ENCODE measurements around the gene PPY. TPM values are rescaled to one million over a fixed set of nuclear protein-coding genes. Genes with fewer than 3 reads are reported as not detected.
"Not testable (repeated sequence)": the region's sequence is repeated elsewhere in the genome, so short reads cannot be mapped to it uniquely, and the experiment has no call there.

The PPY gene
- total RNA-seq, 1 donor from 2014 or later, result not detected

- intact Hi-C loops (cut with micrococcal nuclease), result no loop called here
- Mint-ChIP-seq H3K27ac (no peak overlapping the region), H3K4me1 (peaks cover 8% of the 10 kb centered on the region), H3K36me3 (ENCODE audit: low read depth) (no peaks in the 10 kb centered on the region), H3K9me3 (no peaks in the 10 kb centered on the region), H3K27me3 (peaks cover 23% of the 10 kb centered on the region), H3K4me3 (no peak overlapping the region)
- TF ChIP-seq CTCF (IDR thresholded peaks at IDR 0.05), result no peak
- no peak for ATAC-seq (ENCODE audit: low read depth)
- POLR2A ChIA-PET, result no interaction called here
- DNase-seq, result no peak
- CTCF ChIA-PET, result no interaction called here
Observed at GRCh38 chr17:43940630-43941029, 1.6 kb downstream of the PPY start.

GRCh38 chr17:43939886-43940285 is 2.4 kb downstream of the PPY start:
- TF ChIP-seq CTCF (IDR thresholded peaks at IDR 0.05), result no peak
- no peak for ATAC-seq (ENCODE audit: low read depth)
- intact Hi-C loops (cut with micrococcal nuclease), result loop anchor here (2.0 kb wide), 1 partner anchor 61 kb away; no protein-coding TSS in a partner anchor
- H3K4me1 Mint-ChIP-seq, result peaks cover 8% of the 10 kb centered on the region
- H3K36me3 Mint-ChIP-seq (ENCODE audit: low read depth), result no peaks in the 10 kb centered on the region
- H3K9me3 Mint-ChIP-seq, result no peaks in the 10 kb centered on the region
- POLR2A ChIA-PET, result no interaction called here
- H3K27ac Mint-ChIP-seq, result no peak overlapping the region
- H3K27me3 Mint-ChIP-seq, result peaks cover 20% of the 10 kb centered on the region
- no peak overlapping the region for H3K4me3 Mint-ChIP-seq
- no peak for DNase-seq
- CTCF ChIA-PET, result interaction anchor here (1.1 kb wide), 2 partner anchors 30 to 424 kb away, joined by 3 read pairs; partner anchors contain the start of gene FAM171A2

GRCh38 chr17:43939452-43939851 is 2.8 kb downstream of the PPY start:
- POLR2A ChIA-PET; H3K4me1 Mint-ChIP-seq; H3K27ac Mint-ChIP-seq; DNase-seq; ATAC-seq (ENCODE audit: low read depth); H3K4me3 Mint-ChIP-seq; H3K9me3 Mint-ChIP-seq; H3K36me3 Mint-ChIP-seq (ENCODE audit: low read depth): not testable (repeated sequence)
- CTCF ChIA-PET, result interaction anchor here (1.1 kb wide), 2 partner anchors 29 to 424 kb away, joined by 3 read pairs; partner anchors contain the start of gene FAM171A2
- H3K27me3 Mint-ChIP-seq, result peaks cover 20% of the 10 kb centered on the region
- intact Hi-C loops (cut with micrococcal nuclease), result loop anchor here (2.0 kb wide), 1 partner anchor 61 kb away; no protein-coding TSS in a partner anchor

GRCh38 chr17:43938838-43939182 is 3.5 kb downstream of the PPY start:
- H3K4me3 Mint-ChIP-seq, result no peak overlapping the region
- H3K4me1 Mint-ChIP-seq, result peaks cover 8% of the 10 kb centered on the region
- ChIA-PET CTCF (interaction anchor here (1.1 kb wide), 1 partner anchor 29 kb away, joined by 3 read pairs; no protein-coding TSS in a partner anchor), POLR2A (interaction anchor here (0.6 kb wide), 1 partner anchor 237 kb away, joined by 8 read pairs; no protein-coding TSS in a partner anchor)
- H3K9me3 Mint-ChIP-seq, result no peaks in the 10 kb centered on the region
- no peaks in the 10 kb centered on the region for H3K36me3 Mint-ChIP-seq (ENCODE audit: low read depth)
- no peak for ATAC-seq (ENCODE audit: low read depth)
- intact Hi-C loops (cut with micrococcal nuclease), result loop anchor here (2.0 kb wide), 1 partner anchor 60 kb away; no protein-coding TSS in a partner anchor
- H3K27ac Mint-ChIP-seq, result no peak overlapping the region
- TF ChIP-seq CTCF (IDR thresholded peaks at IDR 0.05), result no peak
- DNase-seq, result no peak
- H3K27me3 Mint-ChIP-seq, result peaks cover 20% of the 10 kb centered on the region

GRCh38 chr17:43936434-43936833 is 5.8 kb downstream of the PPY start:
- no peaks in the 10 kb centered on the region for H3K36me3 Mint-ChIP-seq (ENCODE audit: low read depth)
- intact Hi-C loops (cut with micrococcal nuclease), result no loop called here
- H3K4me1 Mint-ChIP-seq, result peaks cover 8% of the 10 kb centered on the region
- ChIA-PET CTCF (no interaction called here), POLR2A (no interaction called here)
- no peaks in the 10 kb centered on the region for H3K9me3 Mint-ChIP-seq
- DNase-seq (no peak), ATAC-seq (ENCODE audit: low read depth) (no peak)
- no peak overlapping the region for H3K27ac Mint-ChIP-seq
- peaks cover 24% of the 10 kb centered on the region for H3K27me3 Mint-ChIP-seq
- no peak overlapping the region for H3K4me3 Mint-ChIP-seq
- TF ChIP-seq CTCF (IDR thresholded peaks at IDR 0.05), result no peak

GRCh38 chr17:43935926-43936261 is 6.4 kb downstream of the PPY start:
- intact Hi-C loops (cut with micrococcal nuclease), result no loop called here
- no peak for ATAC-seq (ENCODE audit: low read depth)
- H3K27ac Mint-ChIP-seq, result no peak overlapping the region

More at GRCh38 chr17:43935926-43936261, 6.4 kb downstream of the PPY start:
- H3K4me1 Mint-ChIP-seq, result peaks cover 8% of the 10 kb centered on the region
- no peak for TF ChIP-seq CTCF (IDR thresholded peaks at IDR 0.05)
- ChIA-PET POLR2A (no interaction called here), CTCF (no interaction called here)
- peaks cover 24% of the 10 kb centered on the region for H3K27me3 Mint-ChIP-seq
- H3K36me3 Mint-ChIP-seq (ENCODE audit: low read depth), result no peaks in the 10 kb centered on the region
- no peaks in the 10 kb centered on the region for H3K9me3 Mint-ChIP-seq
- H3K4me3 Mint-ChIP-seq, result no peak overlapping the region
- no peak for DNase-seq
